ENCODE results near the gene CDKN1C. TPM values are rescaled to one million over a fixed set of nuclear protein-coding genes. Genes with fewer than 3 reads are reported as not detected.

The CDKN1C gene
- polyA plus RNA-seq, 1 of the 3 experiments (the other 2 are of a cell fraction) = 1.6 TPM

GRCh38 chr11:2924381-2924780 is 38.8 kb upstream of the CDKN1C start:
- H3K9me2 ChIP-seq = no peaks in the 10 kb centered on the region
- H3K4me3 ChIP-seq (ENCODE audit: low read depth in 2 of 2, low read length in 1 of 2) = no peak overlapping the region
- DNase-seq = peak; percentile 81
- 0 out of 2 replicates have a peak, but pooled peaks cover 2% of the 10 kb centered on the region for H3K79me2 ChIP-seq (ENCODE audit: insufficient read depth)
- no peak overlapping the region for H3K27ac ChIP-seq (ENCODE audit: low read depth in 2 of 2, low read length in 1 of 2)
- no peaks in the 10 kb centered on the region for H3F3A ChIP-seq (replicated peaks; ENCODE audit: insufficient read depth)
- H3K4me2 ChIP-seq = no peak overlapping the region
- no peak overlapping the region for H3K9ac ChIP-seq
- 31% methylated on average over 6 of the region's 10 CpGs for WGBS (ENCODE audit: low lambda C conversion rate)
- H3K9me3 ChIP-seq = no peaks in the 10 kb centered on the region
- POLR2A ChIA-PET = no interaction called here
- no peaks in the 10 kb centered on the region for H3K36me3 ChIP-seq (replicated peaks in 1 of 2; ENCODE audit: control insufficient read depth in 1 of 2, insufficient read depth in 2 of 2, low read length in 1 of 2)
- H2AFZ ChIP-seq (ENCODE audit: low read depth) = no peak overlapping the region
- CTCF ChIA-PET = interaction anchor here (0.8 to 2.4 kb wide), 4 partner anchors 12 to 504 kb away, joined by 3 to 8 read pairs (median 3); no protein-coding TSS in a partner anchor
- H4K20me1 ChIP-seq (ENCODE audit: insufficient read depth) = no peaks in the 10 kb centered on the region
- H3K27me3 ChIP-seq (ENCODE audit: insufficient read depth) = no peaks in the 10 kb centered on the region
- TF ChIP-seq GATA2 (CRISPR knock-in tag; IDR thresholded peaks at IDR 0.05) (peak; percentile 50), FOSL2 (IDR thresholded peaks at IDR 0.05; ENCODE audit: borderline replicate concordance, low read depth) (no peak)
- peaks cover 0 to 18% of the 10 kb centered on the region in 2 experiments; a peak in 1 of 4 replicates for H3K4me1 ChIP-seq (ENCODE audit: control insufficient read depth in 1 of 2, insufficient read depth in 2 of 2, low read depth in 1 of 2, low read length in 1 of 2)

GRCh38 chr11:2923446-2924375 is 38.1 kb upstream of the CDKN1C start:
- Histone ChIP-seq H3K27ac (ENCODE audit: low read depth in 2 of 2, low read length in 1 of 2) (no peak overlapping the region; a peak in 1 of 4 replicates), H3K4me1 (ENCODE audit: control insufficient read depth in 1 of 2, insufficient read depth in 2 of 2, low read depth in 1 of 2, low read length in 1 of 2) (peaks cover 0 to 14% of the 10 kb centered on the region in 2 experiments; a peak in 1 of 4 replicates), H3K9ac (no peak overlapping the region), H3K4me3 (ENCODE audit: low read depth in 2 of 2, low read length in 1 of 2) (no peak overlapping the region), H3K36me3 (replicated peaks in 1 of 2; ENCODE audit: control insufficient read depth in 1 of 2, insufficient read depth in 2 of 2, low read length in 1 of 2) (no peaks in the 10 kb centered on the region), H3K9me2 (no peaks in the 10 kb centered on the region), H3F3A (replicated peaks; ENCODE audit: insufficient read depth) (no peaks in the 10 kb centered on the region), H3K79me2 (ENCODE audit: insufficient read depth) (0 out of 2 replicates have a peak, but pooled peaks cover 2% of the 10 kb centered on the region), H3K9me3 (no peaks in the 10 kb centered on the region), H4K20me1 (ENCODE audit: insufficient read depth) (no peaks in the 10 kb centered on the region), H3K27me3 (ENCODE audit: insufficient read depth) (no peaks in the 10 kb centered on the region), H3K4me2 (no peak overlapping the region), H2AFZ (ENCODE audit: low read depth) (no peak overlapping the region)
- ChIA-PET CTCF (interaction anchor here (0.8 to 2.4 kb wide), 6 partner anchors 11 to 503 kb away, joined by 3 to 8 read pairs (median 3); no protein-coding TSS in a partner anchor), POLR2A (no interaction called here)
- TF ChIP-seq TCF12 (IDR thresholded peaks at IDR 0.05) (no peak), REST (IDR thresholded peaks at IDR 0.05; ENCODE audit: low read depth, low read length) (no peak), RFX5 (IDR thresholded peaks at IDR 0.05; ENCODE audit: low read length) (no peak), MAX (IDR thresholded peaks at IDR 0.05; ENCODE audit: low read depth) (no peak), RXRA (IDR thresholded peaks at IDR 0.05; ENCODE audit: borderline replicate concordance, low read depth) (no peak), SIN3A (IDR thresholded peaks at IDR 0.05; ENCODE audit: borderline replicate concordance, low read depth, low read length) (no peak), FOSL2 (IDR thresholded peaks at IDR 0.05; ENCODE audit: borderline replicate concordance, low read depth) (no peak), SMC3 (IDR thresholded peaks at IDR 0.05; ENCODE audit: low read depth, low read length) (no peak), RAD21 (IDR thresholded peaks at IDR 0.05; ENCODE audit: low read length) (no peak), USF1 (IDR thresholded peaks at IDR 0.05; ENCODE audit: borderline replicate concordance, low read depth) (no peak)
- peak; percentile 72 for DNase-seq
- WGBS (ENCODE audit: low lambda C conversion rate) = 89% methylated on average over 13 of the region's 22 CpGs

All from SK-N-SH (cell line).